Umbilical cord (tissue), 2 donors: ENCODE measurements around the gene TMEM87B. TPM values are rescaled to one million over a fixed set of nuclear protein-coding genes. Genes with fewer than 3 reads are reported as not detected.

ENCODE experiments used
- DNase-seq: peaks from one replicate; pipeline ENCODE4 v3.0.0-alpha.2; 2015; ENCODE audit warnings: low spot score
- total RNA-seq: library from RNA; depleted of rRNA; stranded (reverse); fragments of >200 nt; gene quantifications from one replicate; pipeline ENCODE4 v1.2.3, GENCODE V29; 2014; ENCODE audit warnings: low replicate concordance; ENCODE audit not compliant: insufficient read depth

TMEM87B gene
- total RNA-seq, 1 donor from 2014 or later: 108 TPM

DNA sequence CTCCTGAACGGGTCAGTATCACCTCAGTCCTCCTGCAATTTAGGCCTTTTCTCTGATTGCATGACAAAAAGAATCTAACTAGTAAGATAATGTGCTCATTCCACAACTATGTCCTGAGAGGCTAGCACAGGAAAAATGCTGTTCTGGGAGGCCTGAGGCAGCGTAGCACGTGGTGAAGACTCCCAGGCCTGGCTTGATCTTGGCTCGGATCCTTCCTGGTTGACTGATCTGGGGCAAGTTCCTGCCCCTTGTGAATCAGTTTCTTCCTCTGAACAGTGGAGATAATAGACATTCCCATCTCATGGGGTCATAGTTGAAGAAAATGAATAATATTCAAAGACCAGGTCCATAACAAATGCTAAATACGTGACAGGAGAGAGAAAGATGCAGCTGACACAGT lies 95.4 kb downstream of the TMEM87B start:
- DNase-seq: peak; percentile 86

DNA sequence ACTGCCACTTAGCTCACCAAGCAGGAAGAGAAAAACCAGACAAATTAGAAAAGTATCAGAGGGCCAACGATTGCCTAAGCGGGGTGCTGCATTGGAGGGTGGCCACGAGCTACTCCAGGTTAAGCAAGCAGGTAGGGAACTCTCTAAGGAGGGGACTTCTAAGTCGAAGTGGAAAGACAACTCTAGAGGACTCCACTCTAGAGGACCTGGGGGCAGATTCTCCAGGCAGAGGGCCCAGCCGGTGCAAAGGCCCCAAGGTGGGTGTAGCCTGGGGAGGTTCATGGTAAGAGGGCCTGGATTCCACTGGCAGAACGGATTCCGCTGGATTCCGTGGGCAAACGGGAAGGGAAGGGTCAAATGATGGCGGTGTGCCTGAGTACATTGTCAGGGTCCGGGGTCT lies 95.8 kb downstream of the TMEM87B start:
- no peak for DNase-seq

GRCh38 chr2:112151271-112151670 lies 96.2 kb downstream of the TMEM87B start:
- no peak for DNase-seq

DNA sequence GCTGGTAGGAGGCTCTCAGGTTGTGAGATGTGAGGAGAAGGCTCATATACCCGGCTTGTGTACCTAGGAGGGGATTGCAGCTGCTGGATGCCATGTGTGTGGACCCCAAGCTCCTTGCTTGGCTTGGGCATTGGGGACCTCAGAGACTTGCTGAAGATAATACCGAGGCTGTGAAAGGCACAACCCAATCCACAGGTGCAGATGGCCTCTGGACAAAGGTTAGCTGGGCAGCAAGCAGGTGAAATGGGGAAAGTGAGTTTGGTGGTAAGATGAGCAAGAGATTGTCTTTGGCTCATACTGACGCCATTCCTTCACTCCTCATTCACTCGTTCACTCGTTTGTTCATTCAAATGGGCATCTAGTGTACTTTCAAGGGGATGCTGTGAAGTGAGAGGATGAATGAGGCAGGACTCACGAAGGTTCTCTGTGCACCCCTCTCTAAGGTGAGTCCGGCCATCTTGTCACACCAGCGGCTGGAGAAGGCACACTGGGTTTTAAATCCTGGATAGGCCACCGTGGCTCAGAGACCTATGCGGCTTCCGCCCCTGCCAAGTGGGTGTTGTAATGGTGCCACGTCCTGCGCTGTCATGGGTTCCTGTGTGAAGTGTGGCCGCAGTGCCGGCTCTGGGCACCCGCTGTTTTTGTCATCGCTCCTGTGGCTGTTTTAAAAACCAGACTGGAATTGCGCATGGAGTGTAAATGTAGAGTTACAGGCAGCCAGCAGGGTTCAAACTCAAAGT lies 96.8 kb downstream of the TMEM87B start:
- no peak for DNase-seq

- DNase-seq: no peak
Measured at GRCh38 chr2:112152476-112153178, 97.6 kb downstream of the TMEM87B start.

- no peak for DNase-seq
Measured at GRCh38 chr2:112153179-112153490, 98.1 kb downstream of the TMEM87B start.

- DNase-seq: no peak
Measured at GRCh38 chr2:112153501-112153900, 98.4 kb downstream of the TMEM87B start.

- no peak for DNase-seq
Measured at GRCh38 chr2:112154246-112155117, 99.4 kb downstream of the TMEM87B start.

DNA sequence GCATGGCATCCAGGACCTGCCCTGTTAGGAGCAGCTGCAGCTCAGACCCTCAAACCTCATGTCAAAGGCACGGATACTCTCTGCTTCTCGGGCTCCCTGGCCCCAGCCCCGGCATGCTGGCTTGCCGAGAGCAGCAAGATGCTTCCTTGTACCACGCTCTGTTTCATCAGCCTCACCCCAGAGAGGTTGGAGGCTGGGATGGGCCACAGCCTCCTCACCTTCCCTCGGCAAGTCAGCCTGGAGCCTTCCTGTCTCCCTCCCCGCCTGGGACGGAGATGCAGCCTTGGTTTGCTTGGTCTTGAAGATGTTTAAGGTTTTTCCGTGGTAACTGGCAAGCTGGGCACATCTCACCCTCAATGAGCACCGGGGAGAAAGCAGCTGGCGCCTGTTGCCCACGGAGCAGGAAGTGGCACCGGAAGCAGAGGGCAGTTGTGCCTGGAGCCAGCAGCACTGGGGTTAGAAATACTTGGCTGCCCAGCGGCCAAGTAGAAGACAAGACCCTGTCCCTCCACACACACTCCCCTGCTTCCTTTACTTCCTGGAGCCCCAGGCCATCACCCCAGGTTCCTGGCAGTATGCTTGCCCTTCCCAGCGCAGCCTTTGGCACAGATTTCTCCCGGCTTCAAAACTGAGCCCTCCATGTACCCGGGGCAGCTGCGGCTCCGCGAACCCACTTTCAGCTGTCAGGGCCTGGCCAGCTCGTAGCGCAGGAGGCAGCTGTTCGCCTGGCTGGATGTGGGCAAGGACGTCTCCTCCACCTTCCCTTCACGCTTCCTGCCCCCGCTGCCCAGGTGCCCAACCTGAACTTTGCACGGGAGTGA lies 100.5 kb downstream of the TMEM87B start:
- DNase-seq: no peak

DNA sequence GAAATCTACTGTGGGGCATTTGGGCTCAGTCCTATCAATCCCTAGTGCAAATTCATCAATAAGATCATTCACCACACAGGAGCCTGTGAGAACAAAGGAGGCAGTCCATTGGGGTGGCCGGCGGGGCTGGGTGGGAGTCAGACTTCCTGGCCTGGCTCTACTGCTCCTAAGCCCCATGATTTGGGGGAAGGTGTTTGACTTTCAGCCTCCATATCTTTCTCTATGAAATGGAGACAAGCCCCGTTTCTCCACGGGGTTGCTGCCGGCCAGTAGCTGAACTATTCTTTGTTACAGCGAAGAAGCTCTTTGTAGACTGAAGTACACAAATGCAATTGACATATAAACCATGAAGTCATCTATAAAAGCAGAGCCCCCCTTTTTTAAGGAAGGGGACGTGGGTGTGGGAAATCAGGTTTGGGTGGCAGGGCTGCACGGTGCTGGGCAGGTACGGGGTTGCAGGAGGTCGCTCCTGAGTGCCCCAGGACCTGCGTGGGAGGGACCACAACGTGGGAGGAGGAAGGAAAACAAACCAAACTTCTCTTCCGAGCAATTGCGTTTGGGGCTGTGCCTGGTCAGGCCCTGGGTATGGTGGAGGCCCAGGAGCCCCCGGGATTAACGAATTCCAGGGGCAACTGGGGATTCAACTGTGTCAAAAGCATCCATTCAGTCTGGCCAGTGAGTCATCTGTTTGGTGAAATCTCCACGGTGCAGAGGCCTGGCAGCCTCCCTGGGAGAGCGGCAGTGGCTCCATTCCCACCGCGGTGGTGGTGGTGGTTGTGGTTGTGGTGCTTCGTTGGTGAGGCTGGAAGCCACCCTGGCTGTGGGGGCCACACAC lies 101.3 kb downstream of the TMEM87B start:
- DNase-seq: no peak

- no peak for DNase-seq
Measured at GRCh38 chr2:112157472-112157871, 102.4 kb downstream of the TMEM87B start.

GRCh38 chr2:112159454-112159921 lies 104.4 kb downstream of the TMEM87B start:
- no peak for DNase-seq

GRCh38 chr2:112160283-112161250 lies 105.5 kb downstream of the TMEM87B start:
- DNase-seq: no peak

GRCh38 chr2:112161431-112162145 lies 106.5 kb downstream of the TMEM87B start:
- no peak for DNase-seq

- no peak for DNase-seq
Measured at GRCh38 chr2:112162341-112162740, 107.3 kb downstream of the TMEM87B start.

DNA sequence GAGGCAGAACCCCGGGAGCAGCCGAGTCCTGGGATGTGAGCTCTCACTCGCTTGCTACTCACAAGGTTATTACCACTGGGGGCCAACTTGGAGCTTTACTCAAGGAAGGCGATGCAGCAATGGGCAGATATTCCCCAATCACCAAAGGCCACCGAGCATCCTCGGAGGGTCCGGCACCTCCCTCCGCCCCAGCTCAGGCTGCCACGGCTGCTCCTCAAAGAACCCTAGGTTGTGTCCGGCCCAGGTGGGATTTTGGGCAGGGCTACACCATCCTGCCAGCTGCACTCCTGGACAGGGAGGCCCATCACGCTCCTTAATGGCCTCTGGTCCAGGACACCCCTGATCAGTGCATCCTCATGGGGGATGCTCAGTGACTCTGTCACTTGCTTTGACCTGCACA lies 107.9 kb downstream of the TMEM87B start:
- DNase-seq: no peak

DNA sequence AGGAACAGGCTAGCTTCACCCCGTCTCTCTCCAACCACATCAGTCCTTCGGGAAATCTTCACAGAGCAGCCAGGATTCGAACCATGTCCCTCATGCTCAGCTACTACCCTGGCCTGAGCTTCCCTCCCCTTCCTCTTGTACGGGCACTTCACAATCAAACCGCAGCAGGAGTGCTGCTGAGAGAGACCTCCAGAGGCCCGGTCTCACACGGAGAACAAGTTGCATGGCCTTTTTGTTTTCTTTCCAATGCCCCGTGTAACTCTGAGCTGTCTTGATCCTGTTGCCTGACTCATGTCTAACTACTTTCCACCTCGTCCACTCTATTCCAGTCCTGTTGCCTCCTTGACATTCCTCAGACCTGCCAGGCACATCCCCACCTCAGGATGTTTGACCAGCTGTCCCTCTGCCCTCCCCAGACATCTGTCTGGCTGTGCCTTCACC lies 108.5 kb downstream of the TMEM87B start:
- no peak for DNase-seq

GRCh38 chr2:112164876-112165275 lies 109.8 kb downstream of the TMEM87B start:
- no peak for DNase-seq

DNA sequence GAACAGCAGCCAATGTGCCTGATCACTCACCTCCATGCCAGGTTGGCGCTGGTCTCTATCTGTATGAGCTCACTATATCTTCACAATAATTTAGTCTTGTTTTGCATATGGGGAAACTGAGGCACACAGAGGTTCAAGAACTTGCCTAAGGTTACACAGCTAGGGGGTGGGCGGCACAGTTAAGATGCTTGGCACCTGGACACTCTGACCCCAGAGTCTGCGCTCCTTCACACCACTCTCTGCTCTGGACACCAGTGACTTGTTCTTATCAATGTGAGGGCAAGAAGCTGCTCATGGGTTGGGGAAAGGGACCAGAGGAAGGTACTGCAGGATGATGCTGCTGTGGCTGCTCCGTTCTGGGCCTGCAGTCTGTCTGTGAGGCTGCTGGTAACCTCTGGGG lies 110.2 kb downstream of the TMEM87B start:
- DNase-seq: no peak
